OCI-LY1 (cell line): ENCODE results near the gene BTN3A1.

ENCODE experiments used
- CTCF ChIP-seq: fragments of 200-600 bp; sonication (generic), shearing (Covaris generic); IDR thresholded peaks from 2 replicates; pipeline ENCODE4 v1.5.1; 2017; ENCODE audit warnings: mild to moderate bottlenecking, antibody characterized with exemption, low read length, moderate library complexity, mixed read lengths
- EZH2 ChIP-seq: fragments of 200-600 bp; sonication (generic), shearing (Covaris generic); IDR thresholded peaks from 2 replicates; pipeline ENCODE4 v1.8.0; 2017; ENCODE audit warnings: borderline replicate concordance, mixed run types, mild to moderate bottlenecking, antibody characterized with exemption, low read length, moderate library complexity, mixed read lengths

GRCh38 chr6:26362836-26363220 lies 39.2 kb upstream of the BTN3A1 start:
- TF ChIP-seq EZH2 (no peak), CTCF (no peak)
